CD14-positive monocyte (primary cell): ENCODE results near the gene MED14. TPM values are rescaled to one million over a fixed set of nuclear protein-coding genes. Genes with fewer than 3 reads are reported as not detected.
A peak's percentile ranks its signal among the peaks of the same experiment; 100 is the strongest.

Experiments
- DNase-seq, 3 donors: peaks; one replicate each; pipeline ENCODE4 v3.0.0-alpha.2; 2011 to 2022
- H2AFZ ChIP-seq: 2 replicates; pipeline ENCODE4 v1.6.0; 2012; ENCODE audit warnings: mild to moderate bottlenecking, low read depth, low read length, inconsistent platforms; ENCODE audit not compliant: insufficient read depth, poor library complexity, severe bottlenecking
- H3K27ac ChIP-seq, 2 donors: 1 replicate in 1 of 2; 2 replicates in 1 of 2; pipeline ENCODE4 v1.5.1; 2012 to 2013; ENCODE audit warnings: low read length in 2 of 2, control low read depth in 1 of 2, inconsistent platforms in 1 of 2, low read depth in 1 of 2, mild to moderate bottlenecking in 1 of 2
- H3K27me3 ChIP-seq, 2 donors: one replicate each; pipeline versions ENCODE4 v1.6.0 to v1.6.1; 2011 to 2013; ENCODE audit warnings: low read length in 2 of 2; ENCODE audit not compliant: control insufficient read depth in 2 of 2, insufficient read depth in 2 of 2
- H3K36me3 ChIP-seq, 2 donors: replicated peaks in 1 of 2; 1 replicate in 1 of 2; 2 replicates in 1 of 2; pipeline versions ENCODE4 v1.5.1 to v1.6.1; 2012 to 2013; ENCODE audit warnings: low read length in 2 of 2, control low read depth in 1 of 2, inconsistent platforms in 1 of 2, mild to moderate bottlenecking in 1 of 2; ENCODE audit not compliant: insufficient read depth in 2 of 2, control insufficient read depth in 1 of 2
- H3K4me1 ChIP-seq, 2 donors: 1 replicate in 1 of 2; 2 replicates in 1 of 2; pipeline versions ENCODE4 v1.5.1 to v1.6.1; 2012 to 2013; ENCODE audit warnings: low read length in 2 of 2, control low read depth in 1 of 2, inconsistent platforms in 1 of 2, mild to moderate bottlenecking in 1 of 2, moderate library complexity in 1 of 2; ENCODE audit not compliant: insufficient read depth in 2 of 2, control insufficient read depth in 1 of 2
- H3K4me2 ChIP-seq: replicated peaks from 2 replicates; pipeline ENCODE3; 2012; ENCODE audit warnings: low read length, moderate library complexity, mild to moderate bottlenecking; ENCODE audit not compliant: poor library complexity, severe bottlenecking; ENCODE audit errors: extremely low read depth
- H3K4me3 ChIP-seq, 3 experiments: fragments of 200-600 bp in 1 of 3; sonication (generic) in 1 of 3; replicated peaks in 1 of 3; 1 replicate in 2 of 3; 2 replicates in 1 of 3; pipeline ENCODE4 v1.5.1; 2011 to 2013; ENCODE audit warnings: low read length in 3 of 3, mild to moderate bottlenecking in 3 of 3, control low read depth in 2 of 3, low read depth in 2 of 3, inconsistent platforms in 1 of 3, moderate library complexity in 1 of 3
- H3K79me2 ChIP-seq: 2 replicates; pipeline ENCODE4 v1.6.0; 2012; ENCODE audit warnings: mild to moderate bottlenecking, control low read depth, inconsistent platforms, low read length, moderate library complexity; ENCODE audit not compliant: insufficient read depth
- H3K9ac ChIP-seq: 2 replicates; pipeline ENCODE4 v1.6.0; 2017; ENCODE audit warnings: low read length, mild to moderate bottlenecking; ENCODE audit not compliant: insufficient read depth, poor library complexity, severe bottlenecking
- H3K9me3 ChIP-seq, 2 donors: replicated peaks in 1 of 2; 1 replicate in 1 of 2; 2 replicates in 1 of 2; pipeline versions ENCODE4 v1.5.1 to v1.6.1; 2012 to 2013; ENCODE audit warnings: low read length in 2 of 2, control low read depth in 1 of 2; ENCODE audit not compliant: control insufficient read depth in 1 of 2, insufficient read depth in 1 of 2
- H4K20me1 ChIP-seq: 2 replicates; pipeline ENCODE4 v1.6.0; 2012; ENCODE audit warnings: mild to moderate bottlenecking, low read length, control low read depth, moderate library complexity; ENCODE audit not compliant: insufficient read depth
- H3K27ac Mint-ChIP-seq, 7 donors: one replicate each; pipeline ENCODE4 v1.8.0; 2020; ENCODE audit warnings: mild to moderate bottlenecking in 7 of 7, mixed read lengths in 7 of 7, moderate library complexity in 6 of 7, inconsistent platforms in 2 of 7
- H3K27me3 Mint-ChIP-seq, 3 donors: one replicate each; pipeline ENCODE4 v1.8.0; 2021 to 2022; ENCODE audit warnings: low read depth in 3 of 3, mild to moderate bottlenecking in 3 of 3, mixed read lengths in 3 of 3, moderate library complexity in 3 of 3, inconsistent platforms in 1 of 3
- H3K36me3 Mint-ChIP-seq, 2 donors: one replicate each; pipeline ENCODE4 v1.8.0; 2020; ENCODE audit warnings: mixed read lengths in 2 of 2, inconsistent platforms in 1 of 2, mild to moderate bottlenecking in 1 of 2
- H3K4me1 Mint-ChIP-seq: one replicate; pipeline ENCODE4 v1.8.0; 2020; ENCODE audit warnings: mild to moderate bottlenecking, mixed read lengths
- H3K4me3 Mint-ChIP-seq, 2 donors: one replicate each; pipeline ENCODE4 v1.8.0; 2020; ENCODE audit warnings: mild to moderate bottlenecking in 2 of 2, mixed read lengths in 2 of 2, moderate library complexity in 1 of 2
- H3K9me3 Mint-ChIP-seq, 7 donors: one replicate each; pipeline ENCODE4 v1.8.0; 2020 to 2022; ENCODE audit warnings: mixed read lengths in 7 of 7, mild to moderate bottlenecking in 6 of 7, moderate library complexity in 6 of 7, inconsistent platforms in 2 of 7
- CTCF ChIP-seq: fragments of 200-600 bp; IDR thresholded peaks from one replicate; pipeline ENCODE4 v1.8.0; 2022; ENCODE audit warnings: antibody characterized with exemption, mild to moderate bottlenecking
- whole genome bisulfite sequencing: methylation state at CpG from one replicate; pipeline ENCODE4 v1.1.5; 2013; ENCODE audit warnings: missing lambda C conversion rate; ENCODE audit not compliant: insufficient coverage; 5-methylcytosine and 5-hydroxymethylcytosine counted together
- intact Hi-C, 2 donors: fragments of 100-400 bp; cut with micrococcal nuclease; formaldehyde crosslinking; loops; one replicate each; pipeline versions ENCODE4 v1.15.0 to v1.15.1; 2023
- polyA plus RNA-seq, 3 donors: library from polyadenylated mRNA; depleted of rRNA in 1 of 3; unstranded in 2 of 3; stranded (reverse) in 1 of 3; fragments of 300-500 nt in 2 of 3; fragments of >200 nt in 1 of 3; fragmentation: Illumina TruSeq in 2 of 3; gene quantifications; 1 replicate in 2 of 3; 2 replicates in 1 of 3; pipeline ENCODE4 v1.2.3, GENCODE V29; 2012 to 2021

MED14 gene
- polyA plus RNA-seq, 3 donors = 3.6 to 20.4 (median 6.8) TPM

GRCh38 chrX:40746521-40746920 is 11.2 kb upstream of the MED14 start:
- Mint-ChIP-seq H3K9me3 (peaks cover 0 to 8% (median 0%) of the 10 kb centered on the region in 7 donors), H3K4me1 (peaks cover 23% of the 10 kb centered on the region), H3K27me3 (peaks cover 0 to 50% (median 4%) of the 10 kb centered on the region in 3 donors), H3K4me3 (no peak overlapping the region), H3K36me3 (no peaks in the 10 kb centered on the region), H3K27ac (no peak overlapping the region)
- no peak overlapping the region for H3K4me3 ChIP-seq
- no peak overlapping the region for H3K4me2 ChIP-seq
- H3K27me3 ChIP-seq = peaks cover 0 to 56% of the 10 kb centered on the region in 2 donors
- no peaks in the 10 kb centered on the region for H3K36me3 ChIP-seq
- DNase-seq = no peak
- no peaks in the 10 kb centered on the region for H3K9me3 ChIP-seq
- H2AFZ ChIP-seq = no peak overlapping the region
- TF ChIP-seq CTCF = no peak
- H3K9ac ChIP-seq = no peak overlapping the region
- peaks cover 10 to 15% of the 10 kb centered on the region in 2 donors for H3K4me1 ChIP-seq
- no peak overlapping the region for H3K27ac ChIP-seq
- WGBS = no CpG with 5 or more reads among the region's 6 CpGs
- no peaks in the 10 kb centered on the region for H3K79me2 ChIP-seq
- H4K20me1 ChIP-seq = no peaks in the 10 kb centered on the region
- intact Hi-C loops = no loop called here

GRCh38 chrX:40736170-40736505 is 796 bp upstream of the MED14 start:
- peaks cover 39% of the 10 kb centered on the region for H3K79me2 ChIP-seq
- Mint-ChIP-seq H3K36me3 (peaks cover 4 to 7% of the 10 kb centered on the region in 2 donors), H3K4me3 (peak overlapping the region; percentile 82 to 89), H3K27me3 (peaks cover 0 to 57% (median 0%) of the 10 kb centered on the region in 3 donors), H3K4me1 (peaks cover 31% of the 10 kb centered on the region), H3K27ac (peak overlapping the region; percentile 98 to 99 (median 99)), H3K9me3 (peaks cover 0 to 8% (median 0%) of the 10 kb centered on the region in 7 donors)
- TF ChIP-seq CTCF = no peak
- H3K27ac ChIP-seq = peak overlapping the region; percentile 96 to 98
- H3K9me3 ChIP-seq = no peaks in the 10 kb centered on the region
- H3K9ac ChIP-seq = peak overlapping the region; percentile 85
- peak overlapping the region; percentile 85 for H2AFZ ChIP-seq
- WGBS = no CpG with 5 or more reads among the region's 17 CpGs
- peaks cover 0 to 55% of the 10 kb centered on the region in 2 donors for H3K27me3 ChIP-seq
- H3K4me2 ChIP-seq = peak overlapping the region; percentile 80
- H3K36me3 ChIP-seq = no peaks in the 10 kb centered on the region
- DNase-seq = no peak
- H4K20me1 ChIP-seq = peaks cover 26% of the 10 kb centered on the region
- peak overlapping the region; percentile 65 to 85 (median 72) for H3K4me3 ChIP-seq
- intact Hi-C loops = loop anchor here (10.0 kb wide), 3 partner anchors 81 to 389 kb away; partner anchors contain the start of gene CXorf38 (in 1 of the 2)
- H3K4me1 ChIP-seq = peaks cover 12 to 32% of the 10 kb centered on the region in 2 donors
